H1 (cell line): Measurements from ENCODE around the gene HIC2. TPM values are rescaled to one million over a fixed set of nuclear protein-coding genes. Genes with fewer than 3 reads are reported as not detected.

Experiments used
- CEBPB ChIP-seq: IDR thresholded peaks from 2 replicates; pipeline ENCODE4 v1.6.1; 2012; ENCODE audit warnings: low read depth, low read length
- CTBP2 ChIP-seq: IDR thresholded peaks from 2 replicates; pipeline ENCODE4 v1.7.0; 2011; ENCODE audit warnings: borderline replicate concordance, mild to moderate bottlenecking, moderate library complexity, mixed read lengths, low read length; ENCODE audit not compliant: insufficient read depth, insufficient read length
- EGR1 ChIP-seq: IDR thresholded peaks from 2 replicates; pipeline ENCODE4 v1.6.1; 2011; ENCODE audit warnings: low read depth, low read length, borderline replicate concordance
- EZH2 ChIP-seq: fragments of 200-600 bp; sonication (generic); IDR thresholded peaks from 2 replicates; pipeline ENCODE4 v1.7.1; 2012; ENCODE audit warnings: low read depth, mild to moderate bottlenecking, moderate library complexity, low read length, inconsistent platforms; ENCODE audit not compliant: severe bottlenecking
- JUND ChIP-seq: IDR thresholded peaks from 2 replicates; pipeline ENCODE4 v1.6.1; 2011; ENCODE audit warnings: mild to moderate bottlenecking, improper control_type of control experiment, low read length
- KDM5A ChIP-seq: fragments of 200-600 bp; IDR thresholded peaks from 2 replicates; pipeline ENCODE4 v1.7.1; 2012; ENCODE audit warnings: mild to moderate bottlenecking, low read length, inconsistent platforms, mixed read lengths
- MAX ChIP-seq: IDR thresholded peaks from 2 replicates; pipeline ENCODE4 v1.6.1; 2012; ENCODE audit warnings: inconsistent platforms
- PHF8 ChIP-seq: fragments of 200-600 bp; sonication (generic); conservative IDR thresholded peaks from 2 replicates; pipeline ENCODE4 v1.7.1; 2012; ENCODE audit warnings: low read depth, mild to moderate bottlenecking, inconsistent platforms, low read length, moderate library complexity
- POLR2A ChIP-seq, 2 experiments: IDR thresholded peaks; 1 replicate in 1 of 2; 2 replicates in 1 of 2; pipeline ENCODE4 v1.6.1; 2011; ENCODE audit warnings: low read depth in 2 of 2, low read length in 2 of 2, mild to moderate bottlenecking in 2 of 2; ENCODE audit errors: control extremely low read depth in 1 of 2
- TAF7 ChIP-seq: optimal IDR thresholded peaks from 2 replicates; pipeline ENCODE3; 2011; ENCODE audit warnings: low read depth, mild to moderate bottlenecking, inconsistent platforms, low read length, moderate library complexity, borderline replicate concordance
- polyA plus RNA-seq, 7 experiments: library from polyadenylated mRNA; depleted of rRNA in 3 of 7; stranded (reverse) in 5 of 7; unstranded in 2 of 7; fragments of >200 nt in 5 of 7; fragments of 200-250 nt in 2 of 7; gene quantifications; 1 replicate in 5 of 7; 2 replicates in 1 of 7; 4 replicates in 1 of 7; pipeline versions ENCODE4 v1.2.1 to v1.2.3, GENCODE V29; 2011 to 2013; ENCODE audit warnings: missing spikeins in 2 of 7, mixed read lengths in 2 of 7
- total RNA-seq: library from RNA; stranded (reverse); fragmentation: NEBNext Ultra II Directional; extraction: Animal tissue kit (Norgen Biotek cat#: 25700); gene quantifications from 2 replicates; pipeline ENCODE4 v1.2.1, GENCODE V29; 2021

HIC2 gene
- total and polyA plus RNA-seq, 2 of the 8 experiments (the other 6 are each of a cell fraction or from before 2014, with no cell fraction given) = 8.0 to 21.9 TPM

- TF ChIP-seq CEBPB = no peak
- TF ChIP-seq JUND = no peak
- no peak for TF ChIP-seq PHF8
- no peak for TF ChIP-seq TAF7
- no peak for TF ChIP-seq MAX
- TF ChIP-seq KDM5A = no peak
- TF ChIP-seq CTBP2 = no peak
- no peak for TF ChIP-seq EZH2
- TF ChIP-seq POLR2A (IDR thresholded peaks at IDR 0.05; ENCODE audit: control extremely low read depth in 1 of 2, low read depth in 2 of 2, low read length in 2 of 2) = no peak
- TF ChIP-seq EGR1 = no peak
Observed at GRCh38 chr22:21455334-21456089, 38.3 kb downstream of the HIC2 start (continued).
